ENCODE results near the gene SPRR1B. TPM values are rescaled to one million over a fixed set of nuclear protein-coding genes. Genes with fewer than 3 reads are reported as not detected.
"Not testable (repeated sequence)": the region's sequence is repeated elsewhere in the genome, so short reads cannot be mapped to it uniquely, and the experiment has no call there.

The SPRR1B gene
- total RNA-seq, 2 donors from 2014 or later: not detected

GRCh38 chr1:152998476-152998875 lies 32.5 kb upstream of the SPRR1B start:
- ATAC-seq (no peak), DNase-seq (no peak)
- Histone ChIP-seq H3K9me3 (no peaks in the 10 kb centered on the region), H3K4me3 (no peak overlapping the region), H3K4me1 (peaks cover 26% of the 10 kb centered on the region), H3K27me3 (no peaks in the 10 kb centered on the region), H3K36me3 (replicated peaks in 1 of 2; ENCODE audit: insufficient read depth in 1 of 2, low read depth in 2 of 2) (no peaks in the 10 kb centered on the region), H3K27ac (no peak overlapping the region)
- intact Hi-C loops (cut with DNase I): no loop called here
- 87 to 96% methylated on average over 4 of the region's 4 CpGs for WGBS, 2 donors
- TF ChIP-seq CTCF (IDR thresholded peaks at IDR 0.05) (no peak), POLR2A (IDR thresholded peaks at IDR 0.05) (no peak)

- Histone ChIP-seq H3K4me1 (peaks cover 26% of the 10 kb centered on the region), H3K9me3 (no peaks in the 10 kb centered on the region), H3K27me3 (no peaks in the 10 kb centered on the region), H3K36me3 (replicated peaks in 1 of 2; ENCODE audit: insufficient read depth in 1 of 2, low read depth in 2 of 2) (no peaks in the 10 kb centered on the region), H3K4me3 (no peak overlapping the region), H3K27ac (no peak overlapping the region)
- 74 to 77% methylated on average over 6 of the region's 6 CpGs for WGBS, 2 donors
- TF ChIP-seq POLR2A (IDR thresholded peaks at IDR 0.05): no peak
- no peak for TF ChIP-seq CTCF (IDR thresholded peaks at IDR 0.05)
- ATAC-seq: no peak
- intact Hi-C loops (cut with DNase I): no loop called here
- no peak for DNase-seq
Measured at GRCh38 chr1:152999818-153000217, 31.2 kb upstream of the SPRR1B start.

GRCh38 chr1:153000294-153000693 lies 30.7 kb upstream of the SPRR1B start:
- ATAC-seq (no peak), DNase-seq (no peak)
- intact Hi-C loops (cut with DNase I): no loop called here
- no peak overlapping the region for H3K4me3 ChIP-seq
- no peak overlapping the region for H3K27ac ChIP-seq
- WGBS, 2 donors: 75 to 92% methylated on average over 1 of the region's 1 CpG
- no peaks in the 10 kb centered on the region for H3K36me3 ChIP-seq (replicated peaks in 1 of 2; ENCODE audit: insufficient read depth in 1 of 2, low read depth in 2 of 2)
- peaks cover 26% of the 10 kb centered on the region for H3K4me1 ChIP-seq
- no peaks in the 10 kb centered on the region for H3K9me3 ChIP-seq
- no peaks in the 10 kb centered on the region for H3K27me3 ChIP-seq
- TF ChIP-seq CTCF (IDR thresholded peaks at IDR 0.05) (no peak), POLR2A (IDR thresholded peaks at IDR 0.05) (no peak)

GRCh38 chr1:153001382-153001781 lies 29.6 kb upstream of the SPRR1B start, which contains the start of gene SPRR3:
TSS of gene SPRR3 (plus strand) at chr1:153001749. CDS start at chr1:153003021, 1,272 bp downstream.
- no peaks in the 10 kb centered on the region for H3K27me3 ChIP-seq
- TF ChIP-seq CTCF (IDR thresholded peaks at IDR 0.05) (no peak), POLR2A (IDR thresholded peaks at IDR 0.05) (no peak)
- H3K27ac ChIP-seq: no peak within 1 kb of the TSS
- no peak for DNase-seq
- intact Hi-C loops (cut with DNase I): no loop called here
- no peak for ATAC-seq
- no peak within 1 kb of the TSS for H3K4me3 ChIP-seq
- WGBS, 2 donors: 72 to 80% methylated on average over 2 of the region's 2 CpGs
- peaks cover 26% of the 10 kb centered on the region for H3K4me1 ChIP-seq
- no peaks in the 10 kb centered on the region for H3K36me3 ChIP-seq (replicated peaks in 1 of 2; ENCODE audit: insufficient read depth in 1 of 2, low read depth in 2 of 2)
- no peaks in the 10 kb centered on the region for H3K9me3 ChIP-seq

- H3K9me3 ChIP-seq; H3K4me1 ChIP-seq; intact Hi-C loops (cut with DNase I); ATAC-seq; H3K4me3 ChIP-seq; DNase-seq; H3K36me3 ChIP-seq (replicated peaks in 1 of 2; ENCODE audit: insufficient read depth in 1 of 2, low read depth in 2 of 2); H3K27ac ChIP-seq; H3K27me3 ChIP-seq: not testable (repeated sequence)
- WGBS, 2 donors: 73 to 77% methylated on average over 7 to 8 of the region's 8 CpGs
Measured at GRCh38 chr1:153011235-153011758, 19.7 kb upstream of the SPRR1B start.

- H3K27me3 ChIP-seq; H3K27ac ChIP-seq; intact Hi-C loops (cut with DNase I); H3K4me1 ChIP-seq; H3K9me3 ChIP-seq; H3K4me3 ChIP-seq; ATAC-seq; H3K36me3 ChIP-seq (replicated peaks in 1 of 2; ENCODE audit: insufficient read depth in 1 of 2, low read depth in 2 of 2); DNase-seq: not testable (repeated sequence)
- WGBS, 2 donors: 19 to 29% methylated on average over 2 of the region's 2 CpGs
Measured at GRCh38 chr1:153021829-153022228, 9.2 kb upstream of the SPRR1B start.

GRCh38 chr1:153022340-153022739 lies 8.7 kb upstream of the SPRR1B start:
- H3K9me3 ChIP-seq; H3K4me3 ChIP-seq; H3K36me3 ChIP-seq (replicated peaks in 1 of 2; ENCODE audit: insufficient read depth in 1 of 2, low read depth in 2 of 2); H3K27ac ChIP-seq; H3K27me3 ChIP-seq; ATAC-seq; intact Hi-C loops (cut with DNase I); H3K4me1 ChIP-seq; DNase-seq: not testable (repeated sequence)
- WGBS, 2 donors: 40 to 57% methylated on average over 9 of the region's 9 CpGs

All from body of pancreas (tissue), 4 donors.